MM.1S (cell line): ENCODE measurements around the gene MYH14.

Source experiments
- CTCF ChIP-seq: fragments of 300-600 bp; sonication (generic); IDR thresholded peaks from 2 replicates; pipeline ENCODE4 v1.5.1; 2016; ENCODE audit warnings: antibody characterized with exemption, low read length, mixed read lengths
- EZH2 ChIP-seq: fragments of 300-600 bp; sonication (generic); optimal IDR thresholded peaks from 2 replicates; pipeline ENCODE3; 2017; ENCODE audit warnings: low read depth, mild to moderate bottlenecking, antibody characterized with exemption, low read length, mixed read lengths
- EZH2phosphoT487 ChIP-seq: fragments of 300-600 bp; sonication (generic); IDR thresholded peaks from 2 replicates; pipeline ENCODE4 v1.6.1; 2018; ENCODE audit warnings: antibody characterized with exemption, low read length

GRCh38 chr19:50202962-50203280 is 501 bp upstream of the MYH14 start:
- TF ChIP-seq CTCF (no peak), EZH2phosphoT487 (no peak), EZH2 (no peak)
